ENCODE results near the gene CRB2. TPM values are rescaled to one million over a fixed set of nuclear protein-coding genes. Genes with fewer than 3 reads are reported as not detected.

CRB2 gene
- total RNA-seq, 1 experiment from 2014 or later = 0.07 TPM

DNA sequence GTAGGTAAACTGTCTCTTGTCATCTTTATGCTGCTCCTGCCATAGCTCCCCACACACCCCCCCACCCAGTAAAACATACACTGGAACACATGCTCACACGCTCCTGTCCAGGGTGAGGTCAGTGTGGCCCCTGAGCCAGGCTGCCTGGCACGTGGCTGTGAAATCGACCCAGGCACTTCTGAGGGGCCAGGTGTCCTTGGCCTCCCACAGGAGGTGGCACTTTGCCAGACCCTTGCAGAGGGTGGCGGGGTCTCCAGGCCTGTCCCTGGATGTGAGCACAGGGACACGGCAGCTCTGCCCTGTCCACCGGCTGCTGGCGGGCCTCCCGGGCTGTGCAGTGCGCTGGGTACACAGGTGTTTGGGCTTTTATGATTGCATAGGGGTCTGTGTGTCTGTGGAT is 10.0 kb upstream of the CRB2 start:
- Histone ChIP-seq H3K27ac (ENCODE audit: low read depth, low read length) (no peak overlapping the region), H3K4me2 (ENCODE audit: low read length) (no peak overlapping the region), H2AFZ (ENCODE audit: low read depth, low read length, poor library complexity, severe bottlenecking) (no peak overlapping the region), H3K9me3 (ENCODE audit: control insufficient read depth in 1 of 2, insufficient read depth in 1 of 2, low read depth in 1 of 2, low read length in 2 of 2) (no peaks in the 10 kb centered on the region; a peak in 1 of 4 replicates), H3K79me2 (ENCODE audit: insufficient read depth, low read length) (no peaks in the 10 kb centered on the region), H3K36me3 (ENCODE audit: control insufficient read depth in 1 of 2, insufficient read depth in 2 of 2, low read length in 2 of 2) (no peaks in the 10 kb centered on the region), H3K9ac (ENCODE audit: low read length) (no peak overlapping the region), H3K4me1 (ENCODE audit: control insufficient read depth in 1 of 2, insufficient read depth in 2 of 2, low read length in 2 of 2) (peaks cover 0 to 13% of the 10 kb centered on the region in 2 experiments; a peak in 1 of 4 replicates), H3K9me2 (ENCODE audit: insufficient read depth) (no peaks in the 10 kb centered on the region), H4K20me1 (ENCODE audit: insufficient read depth) (no peaks in the 10 kb centered on the region), H3K4me3 (replicated peaks in 1 of 2; ENCODE audit: low read depth in 1 of 2, low read length in 2 of 2) (no peak overlapping the region), H3K27me3 (ENCODE audit: insufficient read depth, low read length) (no peaks in the 10 kb centered on the region)
- no TSS peak for BruUV-seq (replicated peaks)
- CTCF ChIA-PET = no interaction called here
- DNase-seq (ENCODE audit: low read depth, low spot score) (no peak), ATAC-seq (no peak)
- POLR2A ChIA-PET = no interaction called here
- intact Hi-C loops (cut with micrococcal nuclease) = loop anchor here (5.0 to 10.0 kb wide), 2 partner anchors 534 to 991 kb away; no protein-coding TSS in a partner anchor
- TF ChIP-seq SP1 (IDR thresholded peaks at IDR 0.05; ENCODE audit: low read depth) = no peak
- no peak for TF ChIP-seq SIN3A (IDR thresholded peaks at IDR 0.05; ENCODE audit: low read depth)
- TF ChIP-seq, protein P1, sequence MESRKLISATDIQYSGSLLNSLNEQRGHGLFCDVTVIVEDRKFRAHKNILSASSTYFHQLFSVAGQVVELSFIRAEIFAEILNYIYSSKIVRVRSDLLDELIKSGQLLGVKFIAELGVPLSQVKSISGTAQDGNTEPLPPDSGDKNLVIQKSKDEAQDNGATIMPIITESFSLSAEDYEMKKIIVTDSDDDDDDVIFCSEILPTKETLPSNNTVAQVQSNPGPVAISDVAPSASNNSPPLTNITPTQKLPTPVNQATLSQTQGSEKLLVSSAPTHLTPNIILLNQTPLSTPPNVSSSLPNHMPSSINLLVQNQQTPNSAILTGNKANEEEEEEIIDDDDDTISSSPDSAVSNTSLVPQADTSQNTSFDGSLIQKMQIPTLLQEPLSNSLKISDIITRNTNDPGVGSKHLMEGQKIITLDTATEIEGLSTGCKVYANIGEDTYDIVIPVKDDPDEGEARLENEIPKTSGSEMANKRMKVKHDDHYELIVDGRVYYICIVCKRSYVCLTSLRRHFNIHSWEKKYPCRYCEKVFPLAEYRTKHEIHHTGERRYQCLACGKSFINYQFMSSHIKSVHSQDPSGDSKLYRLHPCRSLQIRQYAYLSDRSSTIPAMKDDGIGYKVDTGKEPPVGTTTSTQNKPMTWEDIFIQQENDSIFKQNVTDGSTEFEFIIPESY (IDR thresholded peaks at IDR 0.05; ENCODE audit: extremely low read depth, insufficient replicate concordance, low read length) = no peak
- RAD21 ChIA-PET (ENCODE audit: low non-redundant PET in 1 of 2, low total read pairs in 2 of 2, uncharacterized antibody in 2 of 2, unreplicated experiment in 2 of 2) = no interaction called here

DNA sequence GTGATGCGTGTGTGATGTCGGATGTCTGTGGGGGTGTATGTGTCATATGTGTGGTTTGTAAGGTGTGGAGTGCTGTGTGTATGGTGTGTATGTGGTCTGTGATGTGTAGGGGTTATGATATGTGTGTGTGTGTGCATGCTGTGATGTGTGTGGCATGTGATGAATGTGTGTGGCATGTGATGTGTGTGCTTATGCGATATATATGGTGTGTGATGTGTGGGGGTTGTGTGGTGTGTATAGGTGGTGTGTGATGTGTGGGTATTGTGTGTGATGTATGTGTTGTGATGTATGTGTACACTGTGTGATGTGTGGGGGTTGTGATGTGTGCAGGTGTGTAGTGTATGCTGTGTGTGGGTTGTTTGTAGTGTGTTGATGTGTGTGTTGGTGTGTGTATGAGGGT is 9.2 kb upstream of the CRB2 start:
- H3K79me2 ChIP-seq (ENCODE audit: insufficient read depth, low read length) = no peaks in the 10 kb centered on the region
- H2AFZ ChIP-seq (ENCODE audit: low read depth, low read length, poor library complexity, severe bottlenecking) = no peak overlapping the region
- H3K27me3 ChIP-seq (ENCODE audit: insufficient read depth, low read length) = no peaks in the 10 kb centered on the region
- ChIA-PET CTCF (no interaction called here), POLR2A (no interaction called here), RAD21 (ENCODE audit: low non-redundant PET in 1 of 2, low total read pairs in 2 of 2, uncharacterized antibody in 2 of 2, unreplicated experiment in 2 of 2) (no interaction called here)
- no peaks in the 10 kb centered on the region for H3K36me3 ChIP-seq (ENCODE audit: control insufficient read depth in 1 of 2, insufficient read depth in 2 of 2, low read length in 2 of 2)
- DNase-seq (ENCODE audit: low read depth, low spot score) (no peak), ATAC-seq (no peak)
- no peaks in the 10 kb centered on the region for H4K20me1 ChIP-seq (ENCODE audit: insufficient read depth)
- H3K4me2 ChIP-seq (ENCODE audit: low read length) = no peak overlapping the region
- intact Hi-C loops (cut with micrococcal nuclease) = loop anchor here (5.0 to 10.0 kb wide), 2 partner anchors 535 to 992 kb away; no protein-coding TSS in a partner anchor
- H3K9me3 ChIP-seq (ENCODE audit: control insufficient read depth in 1 of 2, insufficient read depth in 1 of 2, low read depth in 1 of 2, low read length in 2 of 2) = no peaks in the 10 kb centered on the region; a peak in 1 of 4 replicates
- no TSS peak for BruUV-seq (replicated peaks)
- peaks cover 0 to 13% of the 10 kb centered on the region in 2 experiments; a peak in 1 of 4 replicates for H3K4me1 ChIP-seq (ENCODE audit: control insufficient read depth in 1 of 2, insufficient read depth in 2 of 2, low read length in 2 of 2)
- H3K9me2 ChIP-seq (ENCODE audit: insufficient read depth) = no peaks in the 10 kb centered on the region
- no peak for TF ChIP-seq SIN3A (IDR thresholded peaks at IDR 0.05; ENCODE audit: low read depth)
- no peak for TF ChIP-seq SRF (IDR thresholded peaks at IDR 0.05; ENCODE audit: low read depth)
- TF ChIP-seq, protein P2, sequence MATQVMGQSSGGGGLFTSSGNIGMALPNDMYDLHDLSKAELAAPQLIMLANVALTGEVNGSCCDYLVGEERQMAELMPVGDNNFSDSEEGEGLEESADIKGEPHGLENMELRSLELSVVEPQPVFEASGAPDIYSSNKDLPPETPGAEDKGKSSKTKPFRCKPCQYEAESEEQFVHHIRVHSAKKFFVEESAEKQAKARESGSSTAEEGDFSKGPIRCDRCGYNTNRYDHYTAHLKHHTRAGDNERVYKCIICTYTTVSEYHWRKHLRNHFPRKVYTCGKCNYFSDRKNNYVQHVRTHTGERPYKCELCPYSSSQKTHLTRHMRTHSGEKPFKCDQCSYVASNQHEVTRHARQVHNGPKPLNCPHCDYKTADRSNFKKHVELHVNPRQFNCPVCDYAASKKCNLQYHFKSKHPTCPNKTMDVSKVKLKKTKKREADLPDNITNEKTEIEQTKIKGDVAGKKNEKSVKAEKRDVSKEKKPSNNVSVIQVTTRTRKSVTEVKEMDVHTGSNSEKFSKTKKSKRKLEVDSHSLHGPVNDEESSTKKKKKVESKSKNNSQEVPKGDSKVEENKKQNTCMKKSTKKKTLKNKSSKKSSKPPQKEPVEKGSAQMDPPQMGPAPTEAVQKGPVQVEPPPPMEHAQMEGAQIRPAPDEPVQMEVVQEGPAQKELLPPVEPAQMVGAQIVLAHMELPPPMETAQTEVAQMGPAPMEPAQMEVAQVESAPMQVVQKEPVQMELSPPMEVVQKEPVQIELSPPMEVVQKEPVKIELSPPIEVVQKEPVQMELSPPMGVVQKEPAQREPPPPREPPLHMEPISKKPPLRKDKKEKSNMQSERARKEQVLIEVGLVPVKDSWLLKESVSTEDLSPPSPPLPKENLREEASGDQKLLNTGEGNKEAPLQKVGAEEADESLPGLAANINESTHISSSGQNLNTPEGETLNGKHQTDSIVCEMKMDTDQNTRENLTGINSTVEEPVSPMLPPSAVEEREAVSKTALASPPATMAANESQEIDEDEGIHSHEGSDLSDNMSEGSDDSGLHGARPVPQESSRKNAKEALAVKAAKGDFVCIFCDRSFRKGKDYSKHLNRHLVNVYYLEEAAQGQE (IDR thresholded peaks at IDR 0.05; ENCODE audit: low read depth) = no peak
- H3K4me3 ChIP-seq (replicated peaks in 1 of 2; ENCODE audit: low read depth in 1 of 2, low read length in 2 of 2) = no peak overlapping the region
- H3K27ac ChIP-seq (ENCODE audit: low read depth, low read length) = no peak overlapping the region
- H3K9ac ChIP-seq (ENCODE audit: low read length) = no peak overlapping the region
